GM11168 (cell line): ENCODE measurements around the gene TMED6.

Experiments
- in situ Hi-C: fragments of 300-500 bp; cut with MboI; formaldehyde crosslinking; loops from one replicate; pipeline ENCODE4 v1.12.0; 2022; ENCODE audit warnings: low sequenced_read_pairs; ENCODE audit not compliant: unreplicated experiment

Gene TMED6

GRCh38 chr16:69307856-69308255, 43.7 kb downstream of the TMED6 start:
- in situ Hi-C loops: no loop called here

- in situ Hi-C loops: no loop called here
Observed at GRCh38 chr16:69307091-69307490, 44.5 kb downstream of the TMED6 start.

GRCh38 chr16:69306031-69306430, 45.6 kb downstream of the TMED6 start:
- in situ Hi-C loops: no loop called here

- in situ Hi-C loops: no loop called here
Observed at GRCh38 chr16:69302301-69302700, 49.3 kb downstream of the TMED6 start.

- in situ Hi-C loops: no loop called here
Observed at GRCh38 chr16:69301861-69302260, 49.7 kb downstream of the TMED6 start.

- in situ Hi-C loops: no loop called here
Observed at GRCh38 chr16:69301187-69301586, 50.4 kb downstream of the TMED6 start.

GRCh38 chr16:69298261-69298660, 53.3 kb downstream of the TMED6 start:
- in situ Hi-C loops: loop anchor here (25.0 kb wide), 1 partner anchor 436 kb away; no protein-coding TSS in a partner anchor

GRCh38 chr16:69296771-69297170, 54.8 kb downstream of the TMED6 start:
- in situ Hi-C loops: loop anchor here (25.0 kb wide), 1 partner anchor 434 kb away; no protein-coding TSS in a partner anchor

- in situ Hi-C loops: loop anchor here (25.0 kb wide), 1 partner anchor 432 kb away; no protein-coding TSS in a partner anchor
Observed at GRCh38 chr16:69294051-69294450, 57.5 kb downstream of the TMED6 start.

GRCh38 chr16:69293401-69293800, 58.2 kb downstream of the TMED6 start:
- in situ Hi-C loops: loop anchor here (25.0 kb wide), 1 partner anchor 431 kb away; no protein-coding TSS in a partner anchor
